Daoy (cell line): ENCODE data around the gene PLA2G3. TPM values are rescaled to one million over a fixed set of nuclear protein-coding genes. Genes with fewer than 3 reads are reported as not detected.

Experiments used
- DNase-seq: peaks from one replicate; pipeline ENCODE4 v3.0.0-alpha.2; 2015; ENCODE audit warnings: low read depth
- total RNA-seq: library from RNA; depleted of rRNA; stranded (reverse); fragments of >200 nt; shearing (Covaris generic); gene quantifications from 2 replicates; pipeline ENCODE4 v1.2.3, GENCODE V29; 2014

The PLA2G3 gene
- total RNA-seq, 1 experiment from 2014 or later: 0.51 TPM

DNA sequence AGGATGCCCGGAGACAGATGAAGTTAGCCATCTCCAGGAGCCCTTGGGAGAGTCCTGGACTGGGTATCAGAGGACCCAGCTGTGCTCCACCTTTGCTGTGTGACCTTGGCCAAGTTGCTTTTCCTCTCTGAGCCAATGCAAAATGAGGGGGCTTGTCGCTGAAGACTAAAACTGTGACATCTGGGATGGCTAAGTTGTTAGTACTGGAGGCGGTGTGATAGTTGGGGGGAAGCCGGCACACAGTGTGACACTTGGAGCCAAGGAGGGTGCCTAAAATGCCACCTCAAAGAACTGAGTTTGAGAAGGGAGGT lies 17.1 kb downstream of the PLA2G3 start:
- DNase-seq: no peak

DNA sequence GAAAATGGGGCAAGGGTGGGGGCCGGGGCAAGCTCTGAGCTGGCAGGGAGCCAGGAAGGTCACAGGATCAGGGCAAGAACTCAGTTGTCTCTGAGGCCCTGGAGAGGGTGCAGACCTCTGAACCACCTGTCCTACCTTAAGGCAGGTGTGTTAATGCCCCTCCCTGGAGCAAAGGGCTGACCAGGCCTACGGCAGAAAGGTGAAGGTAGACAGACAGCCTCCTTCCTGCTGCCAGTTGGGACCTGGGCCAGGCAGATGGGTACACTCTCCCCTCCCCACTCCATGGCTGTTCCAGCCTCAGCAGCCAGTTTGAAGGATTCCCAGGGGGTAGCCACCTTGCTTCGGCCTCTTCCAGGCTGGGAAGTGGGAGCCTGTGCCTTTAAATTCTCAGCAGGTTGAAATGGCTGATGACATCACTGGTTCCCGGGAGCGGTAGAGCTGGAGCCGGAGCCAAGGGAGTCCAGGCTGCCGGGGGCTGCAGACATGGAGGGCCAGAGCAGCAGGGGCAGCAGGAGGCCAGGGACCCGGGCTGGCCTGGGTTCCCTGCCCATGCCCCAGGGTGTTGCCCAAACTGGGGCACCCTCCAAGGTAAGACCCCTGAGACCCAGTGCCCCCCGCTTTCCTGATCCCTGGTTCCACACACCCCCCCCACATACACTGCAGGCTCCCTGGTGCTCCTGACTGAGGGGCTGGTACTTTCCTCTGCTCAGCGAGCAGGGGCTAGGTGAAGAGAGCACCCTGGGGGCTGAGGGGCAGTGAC lies 17.6 kb downstream of the PLA2G3 start, which contains the start of gene INPP5J:
Gene INPP5J (plus strand): TSS at position 435 of the 760 bp plus-strand sequence. CDS start 49 bp downstream, at position 484.
- peak; percentile 50 for DNase-seq

- no peak for DNase-seq
Measured at GRCh38 chr22:31122196-31122531, 18.1 kb downstream of the PLA2G3 start.

GRCh38 chr22:31121403-31121802 lies 18.9 kb downstream of the PLA2G3 start:
- DNase-seq: no peak

- no peak for DNase-seq
Measured at GRCh38 chr22:31120642-31121041, 19.7 kb downstream of the PLA2G3 start.

GRCh38 chr22:31120230-31120629 lies 20.1 kb downstream of the PLA2G3 start:
- DNase-seq: no peak

- no peak for DNase-seq
Measured at GRCh38 chr22:31119026-31119717, 21.1 kb downstream of the PLA2G3 start.

DNA sequence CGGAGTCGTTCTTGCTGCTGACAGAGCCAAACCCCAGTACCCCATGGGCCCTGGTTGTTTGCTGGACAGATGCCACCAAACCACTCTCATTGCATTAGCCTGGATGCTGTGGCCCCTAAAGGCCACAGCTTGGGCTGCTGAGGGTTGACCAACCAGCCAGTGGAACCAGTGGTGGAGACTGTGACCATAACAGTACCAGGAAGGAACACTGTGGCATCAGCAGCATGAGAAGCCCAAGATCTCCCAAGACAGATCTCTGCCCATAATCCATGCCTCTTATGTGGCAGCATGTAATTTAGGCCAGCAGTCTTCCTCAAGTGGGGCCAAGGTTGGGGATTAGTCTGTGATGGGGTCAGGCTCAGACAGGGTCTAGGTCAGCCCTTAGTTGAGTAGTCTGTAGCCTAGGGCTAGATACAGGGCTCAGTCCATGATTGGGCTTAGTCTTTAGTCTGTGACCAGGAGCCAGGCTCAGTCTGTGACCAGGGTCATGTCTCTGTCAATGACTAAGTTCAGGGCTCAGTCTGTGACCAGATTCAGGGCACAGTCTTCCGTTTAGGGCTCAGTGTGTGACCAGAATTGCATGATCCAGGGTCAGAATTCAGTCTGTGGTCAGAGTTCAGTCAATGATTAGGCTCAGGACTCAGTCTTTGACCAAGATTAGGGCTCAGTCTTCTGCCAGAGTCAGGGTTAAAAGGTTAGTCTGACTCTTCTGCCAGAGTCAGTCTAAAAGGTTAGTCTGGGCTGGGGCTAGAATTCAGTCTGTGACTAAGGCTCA lies 22.1 kb downstream of the PLA2G3 start:
- DNase-seq: no peak

GRCh38 chr22:31112547-31113091 lies 27.7 kb downstream of the PLA2G3 start:
- peak; percentile 0 for DNase-seq

DNA sequence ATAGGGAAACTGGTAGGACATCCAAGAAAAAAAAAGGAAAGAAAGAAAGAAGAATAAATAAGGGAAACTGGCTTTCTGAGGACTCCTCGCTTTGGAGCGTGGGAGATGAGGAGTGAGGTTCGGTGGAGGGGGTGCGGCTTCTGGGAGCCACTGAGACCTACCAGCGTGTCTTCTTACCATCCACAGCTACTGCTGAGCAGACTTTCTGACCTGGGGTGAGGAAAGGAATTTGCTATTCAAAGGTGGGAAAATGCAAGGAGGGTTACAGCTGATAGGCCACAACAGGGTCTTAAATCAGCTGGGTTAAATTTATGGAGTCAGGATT lies 32.5 kb downstream of the PLA2G3 start:
- DNase-seq: no peak

DNA sequence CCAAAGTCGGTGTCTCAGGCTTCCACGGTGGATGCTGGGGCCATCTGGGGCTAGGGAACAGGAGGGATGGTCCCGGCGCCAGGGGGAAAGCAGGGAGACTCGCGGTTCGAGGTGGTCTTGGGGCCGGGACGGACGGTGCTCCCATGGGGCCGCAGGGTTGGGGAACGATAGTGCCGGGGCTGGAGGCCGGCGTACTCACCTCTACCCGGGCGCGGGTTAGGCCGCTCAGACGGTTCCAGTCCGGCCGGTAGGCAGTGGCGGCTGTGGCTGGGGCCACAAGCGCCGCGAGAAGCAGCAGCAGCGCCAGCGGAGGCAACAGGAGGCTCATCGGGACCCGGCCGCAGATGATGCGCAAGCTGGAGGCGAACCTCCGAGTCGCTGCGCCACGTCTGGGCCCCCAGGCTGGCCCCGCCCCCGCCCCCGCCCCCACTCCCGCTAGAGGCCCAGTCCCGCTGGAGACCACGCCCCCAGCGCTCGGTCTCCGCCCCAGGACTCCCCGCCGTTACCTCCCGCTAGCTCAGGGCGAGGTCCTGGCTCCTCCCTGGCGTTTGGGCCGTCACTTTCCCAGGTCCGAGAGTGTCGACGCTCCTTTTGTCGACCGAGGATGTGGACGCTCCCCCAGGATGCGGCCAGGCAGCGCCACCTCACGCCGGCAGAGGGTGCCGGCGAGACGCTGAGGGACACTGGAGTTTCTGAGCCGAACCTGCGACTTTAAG lies 33.0 kb downstream of the PLA2G3 start, which contains the start of gene SELENOM:
Gene SELENOM (minus strand): TSS at position 391 of the 716 bp plus-strand sequence. CDS start 63 bp downstream, at position 328.
- peak; percentile 94 for DNase-seq

- DNase-seq: peak; percentile 2
Measured at GRCh38 chr22:31106731-31107177, 33.6 kb downstream of the PLA2G3 start.

GRCh38 chr22:31106001-31106571 lies 34.2 kb downstream of the PLA2G3 start:
- DNase-seq: peak; percentile 15

- peak; percentile 1 for DNase-seq
Measured at GRCh38 chr22:31105282-31105929, 34.9 kb downstream of the PLA2G3 start.

DNA sequence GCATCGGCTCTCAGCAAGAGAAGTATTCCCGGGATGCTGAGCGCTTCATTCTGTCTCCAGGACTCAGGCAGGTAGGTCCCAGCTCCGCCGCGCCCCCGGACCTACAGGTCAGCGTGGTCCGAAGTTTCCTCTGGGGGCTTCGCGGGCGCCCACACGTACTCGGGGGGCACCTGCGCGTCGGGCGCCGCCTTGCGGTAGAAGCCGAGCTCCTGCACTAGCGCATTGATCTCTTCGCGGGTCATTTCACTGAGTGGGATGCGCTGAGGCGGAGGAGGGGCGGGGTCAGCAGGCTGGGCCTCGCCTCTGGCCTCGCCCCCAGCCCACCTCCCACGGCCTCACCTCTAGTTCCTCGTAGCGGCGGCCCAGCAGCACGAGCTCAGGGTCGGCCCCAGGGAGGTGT lies 35.4 kb downstream of the PLA2G3 start:
- DNase-seq: peak; percentile 2

- no peak for DNase-seq
Measured at GRCh38 chr22:31103899-31104694, 36.2 kb downstream of the PLA2G3 start.

GRCh38 chr22:31103111-31103510 lies 37.2 kb downstream of the PLA2G3 start:
- DNase-seq: no peak

- peak; percentile 48 for DNase-seq
Measured at GRCh38 chr22:31102441-31103081, 37.7 kb downstream of the PLA2G3 start.

DNA sequence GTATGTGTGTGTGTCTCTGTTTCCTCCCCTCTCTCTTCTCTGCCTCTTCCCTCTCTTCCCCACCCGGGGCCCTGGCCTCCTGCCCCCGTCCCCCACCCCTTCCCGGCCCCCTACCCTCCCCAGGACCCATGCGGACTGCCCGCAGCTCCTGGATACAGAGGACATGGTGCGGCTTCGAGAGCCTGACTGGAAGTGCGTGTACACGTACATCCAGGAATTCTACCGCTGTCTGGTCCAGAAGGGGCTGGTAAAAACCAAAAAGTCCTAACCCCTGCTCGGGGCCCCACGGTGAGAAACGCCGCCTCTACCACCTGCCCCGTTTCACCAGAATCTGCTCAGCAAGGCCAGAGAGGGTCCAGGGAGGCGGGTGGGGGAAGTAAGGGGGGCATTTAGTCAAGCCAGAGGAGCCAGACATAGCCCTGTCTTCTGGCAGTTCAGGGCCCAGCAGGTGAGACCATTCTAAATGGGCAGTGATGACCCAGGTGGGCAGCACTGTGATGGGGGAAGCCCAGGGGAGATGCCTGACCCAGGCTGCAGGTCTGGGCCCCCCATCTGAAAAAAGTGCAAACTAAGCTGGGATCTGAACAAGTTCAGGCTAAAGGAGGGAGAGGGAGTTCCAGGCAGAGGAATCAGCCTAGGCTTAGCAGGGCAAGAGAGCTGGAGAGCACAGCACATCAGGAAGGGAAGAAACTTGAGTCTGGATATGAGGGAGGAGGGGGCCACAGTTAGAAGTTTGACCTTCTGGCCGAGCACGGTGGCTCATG lies 39.4 kb downstream of the PLA2G3 start:
- DNase-seq: no peak
